Natural killer cell (primary cell): ENCODE results near the gene PNCK. TPM values are rescaled to one million over a fixed set of nuclear protein-coding genes. Genes with fewer than 3 reads are reported as not detected.

ENCODE experiments used
- ATAC-seq, 3 donors: fragments of 150-1000 bp in 2 of 3; fragments of 200-7000 bp in 1 of 3; cut with Tn5 transposase; 1 replicate in 1 of 3; 2 replicates in 2 of 3; pipeline ENCODE4 v1.10.0; 2021; ENCODE audit warnings: mild to moderate bottlenecking in 2 of 3, moderate library complexity in 2 of 3
- DNase-seq, 2 donors: peaks; one replicate each; pipeline versions ENCODE4 v3.0.0 to v3.0.0-alpha.2; 2013 to 2021; ENCODE audit warnings: mixed read lengths in 1 of 2
- H3K27ac ChIP-seq: one replicate; pipeline ENCODE4 v1.5.1; 2013; ENCODE audit warnings: mild to moderate bottlenecking, low read length
- H3K27me3 ChIP-seq: one replicate; pipeline ENCODE4 v1.6.1; 2013; ENCODE audit warnings: low read length; ENCODE audit not compliant: control insufficient read depth, insufficient read depth
- H3K36me3 ChIP-seq: one replicate; pipeline ENCODE4 v1.6.1; 2013; ENCODE audit warnings: low read length; ENCODE audit not compliant: control insufficient read depth, insufficient read depth
- H3K4me1 ChIP-seq: one replicate; pipeline ENCODE4 v1.6.1; 2013; ENCODE audit warnings: low read length; ENCODE audit not compliant: control insufficient read depth, insufficient read depth
- H3K4me3 ChIP-seq: one replicate; pipeline ENCODE4 v1.5.1; 2013; ENCODE audit warnings: low read length
- H3K9me3 ChIP-seq: one replicate; pipeline ENCODE4 v1.6.1; 2013; ENCODE audit warnings: low read length; ENCODE audit not compliant: control insufficient read depth, insufficient read depth
- H3K27ac Mint-ChIP-seq, 2 donors: one replicate each; pipeline ENCODE4 v1.8.0; 2022; ENCODE audit warnings: mild to moderate bottlenecking in 2 of 2, mixed read lengths in 2 of 2, moderate library complexity in 1 of 2
- H3K27me3 Mint-ChIP-seq, 2 donors: one replicate each; pipeline ENCODE4 v1.8.0; 2022; ENCODE audit warnings: low read depth in 2 of 2, mixed read lengths in 2 of 2
- H3K36me3 Mint-ChIP-seq: one replicate; pipeline ENCODE4 v1.8.0; 2022; ENCODE audit warnings: mixed read lengths
- H3K4me1 Mint-ChIP-seq, 2 donors: one replicate each; pipeline ENCODE4 v1.8.0; 2022; ENCODE audit warnings: mixed read lengths in 2 of 2
- H3K4me3 Mint-ChIP-seq: one replicate; pipeline ENCODE4 v1.8.0; 2022; ENCODE audit warnings: mild to moderate bottlenecking, moderate library complexity, mixed read lengths
- H3K9me3 Mint-ChIP-seq, 2 donors: one replicate each; pipeline ENCODE4 v1.8.0; 2022; ENCODE audit warnings: mixed read lengths in 2 of 2
- CTCF ChIP-seq: fragments of 200-600 bp; IDR thresholded peaks from one replicate; pipeline ENCODE4 v1.8.0; 2022; ENCODE audit warnings: antibody characterized with exemption
- WGBS: methylation state at CpG from one replicate; pipeline ENCODE4 v1.1.7; 2013; ENCODE audit warnings: missing lambda C conversion rate; ENCODE audit not compliant: insufficient coverage; 5-methylcytosine and 5-hydroxymethylcytosine counted together
- intact Hi-C: fragments of 100-400 bp; cut with micrococcal nuclease; formaldehyde crosslinking; loops from one replicate; pipeline ENCODE4 v1.14.2; 2022
- total RNA-seq, 4 donors: library from RNA; stranded (reverse); fragments of 120-200 nt in 1 of 4; gene quantifications; one replicate each; pipeline versions ENCODE4 v1.2.3 to v1.2.4, GENCODE V29; 2013 to 2022

Gene PNCK
- total RNA-seq, 3 donors from 2014 or later (not counting 1 experiment from before 2014, with no cell fraction given), result 0.66 to 1.1 (median 0.97) TPM

GRCh38 chrX:153709726-153710674, 36.4 kb upstream of the PNCK start:
- no peaks in the 10 kb centered on the region for H3K27me3 ChIP-seq
- no peak overlapping the region for H3K4me3 ChIP-seq
- intact Hi-C loops, result no loop called here
- Mint-ChIP-seq H3K9me3 (no peaks in the 10 kb centered on the region), H3K4me1 (peaks cover 0 to 7% of the 10 kb centered on the region in 2 donors), H3K36me3 (no peaks in the 10 kb centered on the region), H3K27ac (no peak overlapping the region), H3K4me3 (no peak overlapping the region), H3K27me3 (no peaks in the 10 kb centered on the region)
- ATAC-seq, result no peak
- H3K36me3 ChIP-seq, result peaks cover 34% of the 10 kb centered on the region
- 96% methylated on average over 27 of the region's 27 CpGs for WGBS
- no peak for TF ChIP-seq CTCF
- no peaks in the 10 kb centered on the region for H3K4me1 ChIP-seq
- no peaks in the 10 kb centered on the region for H3K9me3 ChIP-seq
- no peak for DNase-seq
- no peak overlapping the region for H3K27ac ChIP-seq

- DNase-seq, result peak in 1 of 2 donors; percentile 50
- peak in 1 of 3 donors; percentile 52 for ATAC-seq
Measured at GRCh38 chrX:153708415-153708814, 34.8 kb upstream of the PNCK start.

GRCh38 chrX:153707406-153707805, 33.8 kb upstream of the PNCK start:
- peaks cover 31% of the 10 kb centered on the region for H3K36me3 ChIP-seq
- H3K4me1 ChIP-seq, result no peaks in the 10 kb centered on the region
- H3K4me3 ChIP-seq, result no peak overlapping the region
- ATAC-seq (no peak), DNase-seq (no peak)
- Mint-ChIP-seq H3K9me3 (no peaks in the 10 kb centered on the region), H3K4me1 (peaks cover 0 to 7% of the 10 kb centered on the region in 2 donors), H3K27me3 (no peaks in the 10 kb centered on the region), H3K36me3 (no peaks in the 10 kb centered on the region), H3K27ac (no peak overlapping the region), H3K4me3 (no peak overlapping the region)
- no peak for TF ChIP-seq CTCF
- no peaks in the 10 kb centered on the region for H3K27me3 ChIP-seq
- intact Hi-C loops, result no loop called here
- H3K9me3 ChIP-seq, result no peaks in the 10 kb centered on the region
- WGBS, result 100% methylated on average over 1 of the region's 6 CpGs
- no peak overlapping the region for H3K27ac ChIP-seq

More at GRCh38 chrX:153708415-153708814, 34.8 kb upstream of the PNCK start:
- Histone ChIP-seq H3K27ac (no peak overlapping the region), H3K4me3 (no peak overlapping the region), H3K4me1 (no peaks in the 10 kb centered on the region), H3K36me3 (peaks cover 32% of the 10 kb centered on the region), H3K27me3 (no peaks in the 10 kb centered on the region), H3K9me3 (no peaks in the 10 kb centered on the region)
- H3K27ac Mint-ChIP-seq, result no peak overlapping the region
- no peak overlapping the region for H3K4me3 Mint-ChIP-seq
- WGBS, result 51% methylated on average over 13 of the region's 13 CpGs
- TF ChIP-seq CTCF, result no peak
- H3K4me1 Mint-ChIP-seq, result peaks cover 0 to 7% of the 10 kb centered on the region in 2 donors
- no peaks in the 10 kb centered on the region for H3K36me3 Mint-ChIP-seq
- intact Hi-C loops, result no loop called here
- no peaks in the 10 kb centered on the region for H3K9me3 Mint-ChIP-seq
- no peaks in the 10 kb centered on the region for H3K27me3 Mint-ChIP-seq
